Endothelial cell of umbilical vein (primary cell): ENCODE results near the gene RASGRP4. TPM values are rescaled to one million over a fixed set of nuclear protein-coding genes. Genes with fewer than 3 reads are reported as not detected.
"Not testable (repeated sequence)": the region's sequence is repeated elsewhere in the genome, so short reads cannot be mapped to it uniquely, and the experiment has no call there.

Experiments used
- BruUV-seq: library from RNA; stranded (reverse); fragments of 400-500 nt; replicated peaks from 2 replicates; lab custom pipeline; 2021; lab: Mats Ljungman, UMichigan
- CTCF ChIA-PET: fragments of 300-600, 350-600 bp; sonication (Branson Sonifier 250); formaldehyde crosslinking; loops from one replicate; lab custom pipeline; 2021; ENCODE audit warnings: antibody characterized with exemption, inconsistent platforms; lab: Charles Lee
- POLR2A ChIA-PET: fragments of 300-600, 350-600 bp; sonication (Branson Sonifier 250); formaldehyde crosslinking; loops from one replicate; lab custom pipeline; 2021; ENCODE audit warnings: antibody characterized with exemption, inconsistent platforms; lab: Charles Lee
- DNase-seq: peaks from one replicate; pipeline ENCODE4 v3.0.0-alpha.2; 2011; ENCODE audit warnings: low read depth, low spot score
- FAIRE-seq: peaks from 2 replicates; lab custom pipeline; 2011; peaks lifted over from hg19 to GRCh38; lab: Jason Lieb, UNC
- H2AFZ ChIP-seq: 2 replicates; pipeline ENCODE4 v1.6.0; 2012; ENCODE audit warnings: low read depth, low read length, control low read depth, inconsistent platforms
- H3K27ac ChIP-seq: 2 replicates; pipeline ENCODE4 v1.5.1; 2011; ENCODE audit warnings: low read depth, mild to moderate bottlenecking, control low read depth, low read length, moderate library complexity; ENCODE audit not compliant: insufficient read depth
- H3K27me3 ChIP-seq, 2 experiments: 2 replicates each; pipeline versions ENCODE4 v1.6.0 to v1.6.1; 2011; ENCODE audit warnings: low read length in 2 of 2, mixed read lengths in 1 of 2; ENCODE audit not compliant: control insufficient read depth in 2 of 2, insufficient read depth in 2 of 2
- H3K36me3 ChIP-seq, 2 experiments: 2 replicates in 1 of 2; 3 replicates in 1 of 2; pipeline ENCODE4 v1.5.1; 2011; ENCODE audit warnings: low read length in 2 of 2, mild to moderate bottlenecking in 1 of 2, moderate library complexity in 1 of 2; ENCODE audit not compliant: control insufficient read depth in 2 of 2, insufficient read depth in 2 of 2; ENCODE audit errors: extremely low read depth in 1 of 2
- H3K4me1 ChIP-seq: 3 replicates; pipeline ENCODE4 v1.5.1; 2011; ENCODE audit warnings: mild to moderate bottlenecking, low read length; ENCODE audit not compliant: control insufficient read depth, insufficient read depth; ENCODE audit errors: extremely low read depth
- H3K4me2 ChIP-seq: 2 replicates; pipeline ENCODE4 v1.6.1; 2011; ENCODE audit warnings: low read length, control low read depth, mixed read lengths; ENCODE audit not compliant: insufficient read depth
- H3K4me3 ChIP-seq, 3 experiments: fragments of 200-600 bp in 1 of 3; sonication (generic), shearing (Covaris generic) in 1 of 3; replicated peaks in 1 of 3; 2 replicates each; pipeline ENCODE4 v1.5.1; 2011 to 2016; ENCODE audit warnings: control low read depth in 3 of 3, low read length in 3 of 3, mild to moderate bottlenecking in 2 of 3, inconsistent platforms in 1 of 3, low read depth in 1 of 3, moderate library complexity in 1 of 3; ENCODE audit not compliant: insufficient read depth in 1 of 3
- H3K79me2 ChIP-seq: 2 replicates; pipeline ENCODE4 v1.6.0; 2012; ENCODE audit warnings: low read length, inconsistent platforms; ENCODE audit not compliant: control insufficient read depth, insufficient read depth
- H3K9ac ChIP-seq: replicated peaks from 2 replicates; pipeline ENCODE3; 2011; ENCODE audit warnings: low read length, control low read depth; ENCODE audit not compliant: insufficient read depth; ENCODE audit errors: extremely low read depth
- H3K9me1 ChIP-seq: replicated peaks from 3 replicates; pipeline ENCODE4 v1.6.0; 2011; ENCODE audit warnings: mild to moderate bottlenecking, low read length; ENCODE audit not compliant: control insufficient read depth, insufficient read depth; ENCODE audit errors: extremely low read depth
- H3K9me3 ChIP-seq: replicated peaks from 2 replicates; pipeline ENCODE4 v1.5.1; 2012; ENCODE audit warnings: low read length, inconsistent platforms; ENCODE audit not compliant: control insufficient read depth, insufficient read depth
- H4K20me1 ChIP-seq: replicated peaks from 2 replicates; pipeline ENCODE3; 2011; ENCODE audit warnings: mild to moderate bottlenecking, low read length; ENCODE audit not compliant: control insufficient read depth, insufficient read depth; ENCODE audit errors: extremely low read depth
- CTCF ChIP-seq, 2 donors: IDR thresholded peaks; 1 replicate in 1 of 2; 2 replicates in 1 of 2; pipeline ENCODE4 v1.5.1; 2011; ENCODE audit warnings: low read length in 2 of 2, mild to moderate bottlenecking in 2 of 2, moderate library complexity in 2 of 2, control low read depth in 1 of 2, inconsistent platforms in 1 of 2, low read depth in 1 of 2; ENCODE audit not compliant: insufficient read depth in 1 of 2; ENCODE audit errors: extremely low read depth in 1 of 2
- EZH2 ChIP-seq: IDR thresholded peaks from 2 replicates; pipeline ENCODE4 v1.6.1; 2012; ENCODE audit warnings: borderline replicate concordance, low read depth, mild to moderate bottlenecking, moderate library complexity, low read length, inconsistent platforms; ENCODE audit not compliant: severe bottlenecking
- FOS ChIP-seq: IDR thresholded peaks from 2 replicates; pipeline ENCODE4 v1.6.1; 2011; ENCODE audit warnings: mild to moderate bottlenecking, low read length, moderate library complexity, borderline replicate concordance; ENCODE audit not compliant: insufficient read depth
- GATA2 ChIP-seq: IDR thresholded peaks from 2 replicates; pipeline ENCODE4 v1.7.0; 2011; ENCODE audit warnings: low read depth, mild to moderate bottlenecking, moderate library complexity, mixed read lengths, low read length; ENCODE audit not compliant: insufficient read length, insufficient read depth
- JUN ChIP-seq: IDR thresholded peaks from 2 replicates; pipeline ENCODE4 v1.6.1; 2011; ENCODE audit warnings: borderline replicate concordance, low read depth; ENCODE audit not compliant: insufficient read length, insufficient read depth
- MYC ChIP-seq: IDR thresholded peaks from one replicate; pipeline ENCODE4 v1.6.1; 2011; ENCODE audit warnings: mild to moderate bottlenecking, low read depth, low read length
- POLR2A ChIP-seq: IDR thresholded peaks from 2 replicates; pipeline ENCODE4 v1.6.1; 2012; ENCODE audit warnings: low read depth, mild to moderate bottlenecking, control low read depth, low read length
- POLR2AphosphoS5 ChIP-seq: IDR thresholded peaks from 2 replicates; pipeline ENCODE4 v1.6.1; 2012; ENCODE audit warnings: low read depth, mild to moderate bottlenecking, control low read depth, low read length, moderate library complexity; ENCODE audit not compliant: insufficient read depth
- dilution Hi-C: fragments of 300-500 bp; cut with MboI; formaldehyde crosslinking; loops from one replicate; pipeline ENCODE4 v1.15.0; 2019; ENCODE audit warnings: low sequenced_read_pairs; ENCODE audit not compliant: extremely low pct_ligation_motif_present
- intact Hi-C: fragments of 100-400 bp; cut with micrococcal nuclease; formaldehyde crosslinking; loops from one replicate; pipeline ENCODE4 v1.10.0; 2022
- polyA plus RNA-seq, 4 experiments: library from polyadenylated mRNA; depleted of rRNA in 3 of 4; stranded (reverse) in 3 of 4; unstranded in 1 of 4; fragments of >200 nt; gene quantifications; 2 replicates each; pipeline versions ENCODE4 v1.2.1 to v1.2.3, GENCODE V29; 2011 to 2012; ENCODE audit warnings: missing spikeins in 1 of 4
- total RNA-seq: library from RNA; stranded (reverse); gene quantifications from 2 replicates; pipeline ENCODE4 v1.2.3, GENCODE V29; 2021
- TF ChIP-seq, protein P1 (sequence below): IDR thresholded peaks from 2 replicates; pipeline ENCODE4 v1.6.1; 2011; ENCODE audit not compliant: insufficient read depth, insufficient read length

Gene RASGRP4
- total and polyA plus RNA-seq, 2 donors (not counting 3 experiments of a cell fraction or from before 2014, with no cell fraction given) = not detected

GRCh38 chr19:38429055-38429810 is 3.2 kb upstream of the RASGRP4 start:
- no peak overlapping the region for H3K4me2 ChIP-seq
- H3K79me2 ChIP-seq = no peaks in the 10 kb centered on the region
- no peaks in the 10 kb centered on the region for H3K9me1 ChIP-seq
- POLR2A ChIA-PET = no interaction called here
- H3K4me1 ChIP-seq = no peaks in the 10 kb centered on the region
- H2AFZ ChIP-seq = no peak overlapping the region
- FAIRE-seq = no peak
- H3K27me3 ChIP-seq = peaks cover 4% of the 10 kb centered on the region in 2 experiments
- no peaks in the 10 kb centered on the region for H4K20me1 ChIP-seq
- DNase-seq = no peak
- intact Hi-C loops = no loop called here
- H3K9ac ChIP-seq = no peak overlapping the region
- no peaks in the 10 kb centered on the region for H3K9me3 ChIP-seq
- TF ChIP-seq MYC (no peak), FOS (no peak), POLR2AphosphoS5 (no peak), EZH2 (no peak), GATA2 (no peak), POLR2A (no peak), JUN (no peak), CTCF (IDR thresholded peaks at IDR 0.05; ENCODE audit: extremely low read depth in 1 of 2, insufficient read depth in 1 of 2, low read depth in 1 of 2, low read length in 2 of 2) (no peak)
- TF ChIP-seq, protein P1, sequence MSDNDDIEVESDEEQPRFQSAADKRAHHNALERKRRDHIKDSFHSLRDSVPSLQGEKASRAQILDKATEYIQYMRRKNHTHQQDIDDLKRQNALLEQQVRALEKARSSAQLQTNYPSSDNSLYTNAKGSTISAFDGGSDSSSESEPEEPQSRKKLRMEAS = no peak
- dilution Hi-C loops = no loop called here
- CTCF ChIA-PET = interaction anchor here (0.8 to 1.0 kb wide), 2 partner anchors 26 to 72 kb away, joined by 3 read pairs; partner anchors contain the start of gene FAM98C
- H3K4me3 ChIP-seq = no peak overlapping the region
- no peak overlapping the region for H3K27ac ChIP-seq
- no peaks in the 10 kb centered on the region for H3K36me3 ChIP-seq
- BruUV-seq = no TSS peak

GRCh38 chr19:38427035-38427677 is 1.1 kb upstream of the RASGRP4 start:
- H3K9me1 ChIP-seq, POLR2A ChIA-PET, FAIRE-seq, intact Hi-C loops, BruUV-seq, H4K20me1 ChIP-seq, H2AFZ ChIP-seq, H3K9ac ChIP-seq, DNase-seq, H3K79me2 ChIP-seq, H3K27me3 ChIP-seq, H3K4me3 ChIP-seq, dilution Hi-C loops, H3K4me2 ChIP-seq, H3K27ac ChIP-seq, H3K36me3 ChIP-seq, H3K9me3 ChIP-seq, H3K4me1 ChIP-seq: not testable (repeated sequence)
- CTCF ChIA-PET = interaction anchor here (0.9 kb wide), 1 partner anchor 285 kb away, joined by 3 read pairs; no protein-coding TSS in a partner anchor
